NCI-H1417 treated with DMSO at 0.1 percent for 48 hours (cell line): ENCODE data around the gene COL6A1.
"Not testable (repeated sequence)": the region's sequence is repeated elsewhere in the genome, so short reads cannot be mapped to it uniquely, and the experiment has no call there.

Source experiments
- DNase-seq: peaks from one replicate; lab custom pipeline; 2025; lab: John Stamatoyannopoulos, UW

Gene COL6A1

GRCh38 chr21:45945066-45945867 is 36.3 kb upstream of the COL6A1 start:
- DNase-seq: no peak

DNA sequence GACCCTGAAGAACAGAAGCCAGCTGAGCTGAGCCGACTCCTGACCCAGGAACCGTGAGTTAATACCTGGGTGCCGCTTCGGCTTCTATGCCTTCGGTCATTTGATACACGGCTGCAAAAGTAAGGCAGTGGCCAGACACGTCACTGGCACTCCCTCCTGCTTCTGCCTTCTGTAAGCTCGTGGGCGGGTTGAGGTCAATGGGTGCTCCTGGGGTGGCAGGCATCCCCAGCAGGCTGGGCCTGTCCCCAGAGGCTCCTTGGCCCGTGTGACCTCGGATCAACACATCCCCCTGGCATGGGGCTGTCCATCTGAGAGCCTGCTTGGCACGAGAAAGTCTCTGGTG is 35.7 kb upstream of the COL6A1 start:
- DNase-seq: no peak

- DNase-seq: no peak
These were observed 34.3 kb upstream of the COL6A1 start for GRCh38 chr21:45947296-45947695.

DNA sequence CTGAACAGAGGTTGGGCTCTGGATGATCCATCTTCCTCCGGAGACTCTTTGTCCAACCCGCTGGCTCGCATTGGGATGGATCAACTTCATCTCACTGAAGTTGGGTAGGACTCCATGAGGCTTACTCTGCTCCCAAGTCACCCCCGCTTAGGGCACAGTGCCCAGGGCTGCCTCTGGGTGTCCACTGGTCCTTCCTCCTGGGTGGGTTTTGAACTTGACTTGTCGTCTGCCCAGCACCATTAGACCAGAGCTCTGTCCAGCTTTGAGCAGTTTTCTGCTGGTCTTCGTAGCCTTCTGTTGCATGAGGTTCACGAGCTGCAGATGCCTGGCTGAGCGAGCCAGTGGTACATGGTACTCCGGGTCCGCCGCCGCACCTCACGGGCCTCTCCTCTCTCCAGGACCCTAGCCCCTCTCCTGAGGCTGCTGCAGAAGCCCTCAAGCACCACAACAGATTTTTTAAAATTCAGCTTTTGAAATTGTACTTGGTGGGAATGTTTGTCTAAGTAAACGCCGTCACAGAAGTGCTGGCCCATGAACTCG is 33.8 kb upstream of the COL6A1 start:
- DNase-seq: no peak

DNA sequence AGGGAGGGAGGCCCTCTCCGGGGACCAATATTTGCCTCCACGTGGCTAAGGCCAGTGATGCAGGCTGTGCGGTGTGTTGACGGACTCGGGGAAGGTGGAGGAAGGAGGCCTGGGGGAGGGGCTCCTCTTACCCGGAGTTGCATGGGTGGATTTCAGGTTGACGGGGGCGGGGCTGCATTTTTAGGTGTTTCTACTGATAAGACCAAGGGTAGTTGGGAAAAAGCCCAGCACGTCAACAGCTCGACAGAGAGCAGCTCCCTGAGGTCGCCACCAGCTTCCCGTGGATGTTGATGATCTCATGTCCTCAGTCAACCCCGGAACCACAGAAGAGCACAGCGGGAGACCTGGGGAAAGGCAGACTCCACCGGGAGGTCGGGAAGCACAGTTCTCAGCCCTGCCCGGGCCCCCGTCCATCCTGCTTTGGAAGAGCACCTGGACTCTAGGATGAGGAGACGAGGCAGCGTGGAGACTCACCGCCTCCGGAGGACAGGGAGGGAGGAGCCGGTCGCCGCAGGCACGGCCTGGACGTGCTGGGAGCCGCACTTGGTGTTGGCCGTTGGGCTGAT is 32.9 kb upstream of the COL6A1 start:
- DNase-seq: no peak

- no peak for DNase-seq
These were observed 31.4 kb upstream of the COL6A1 start for GRCh38 chr21:45949928-45950739.

- DNase-seq: peak; percentile 2
These were observed 30.6 kb upstream of the COL6A1 start for GRCh38 chr21:45950740-45951515.

GRCh38 chr21:45951676-45952075 is 29.9 kb upstream of the COL6A1 start:
- DNase-seq: no peak

DNA sequence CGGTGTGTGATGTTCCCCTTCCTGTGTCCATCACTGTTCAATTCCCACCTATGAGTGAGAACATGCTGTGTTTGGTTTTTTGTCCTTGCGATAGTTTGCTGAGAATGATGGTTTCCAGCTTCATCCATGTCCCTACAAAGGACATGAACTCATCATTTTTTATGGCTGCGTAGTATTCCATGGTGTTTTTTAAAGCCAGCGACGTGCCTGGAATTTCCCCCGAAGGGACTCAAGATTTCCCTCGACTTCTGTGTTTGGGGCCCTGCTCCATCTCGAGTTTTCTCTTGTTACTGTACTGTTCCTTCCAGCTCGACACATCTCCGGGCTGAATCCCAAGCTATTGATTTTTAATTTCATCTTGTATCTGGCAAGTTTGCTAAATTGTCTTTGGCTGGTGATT is 29.0 kb upstream of the COL6A1 start:
- not testable (repeated sequence) for DNase-seq

DNA sequence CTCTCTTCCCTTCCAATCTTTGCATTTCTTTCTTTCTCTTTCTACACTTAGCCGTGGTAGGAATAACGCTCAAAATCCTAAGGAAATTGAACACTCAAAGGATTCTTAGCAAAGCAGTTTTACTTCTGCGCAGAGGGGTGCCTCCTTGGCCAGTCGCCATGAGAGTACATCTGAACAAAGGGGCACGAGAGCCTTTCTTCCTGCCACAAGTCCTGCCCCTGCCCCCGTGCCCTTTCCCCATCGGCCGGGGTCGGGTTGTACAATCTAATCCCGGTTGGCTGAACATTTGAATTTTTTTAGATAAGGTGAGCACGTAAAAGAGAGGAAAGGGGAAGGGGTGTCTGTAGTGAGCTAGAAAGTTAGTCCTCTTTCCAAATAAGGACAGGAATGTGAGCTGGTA is 28.6 kb upstream of the COL6A1 start:
- no peak for DNase-seq

- DNase-seq: no peak
These were observed 27.3 kb upstream of the COL6A1 start for GRCh38 chr21:45954261-45954660.

DNA sequence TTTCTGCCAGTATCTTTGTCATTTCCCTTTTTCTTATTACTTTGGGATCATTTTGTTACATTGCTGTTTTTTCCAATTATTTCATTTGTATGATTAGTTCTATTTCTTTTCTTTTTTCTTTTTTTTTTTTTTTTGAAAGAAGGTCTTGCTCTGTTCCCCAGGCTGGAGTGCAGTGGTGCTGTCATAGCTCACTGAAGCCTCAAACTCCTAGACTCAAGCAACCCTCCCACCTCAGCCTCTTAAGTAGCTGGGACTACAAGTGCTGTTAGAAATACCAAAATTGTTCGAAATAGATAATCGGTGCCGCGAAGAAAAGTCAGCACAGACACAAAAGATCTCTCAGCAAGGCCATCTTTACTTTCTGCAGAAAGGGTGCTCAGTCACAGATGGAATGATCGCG is 26.6 kb upstream of the COL6A1 start:
- no peak for DNase-seq

DNA sequence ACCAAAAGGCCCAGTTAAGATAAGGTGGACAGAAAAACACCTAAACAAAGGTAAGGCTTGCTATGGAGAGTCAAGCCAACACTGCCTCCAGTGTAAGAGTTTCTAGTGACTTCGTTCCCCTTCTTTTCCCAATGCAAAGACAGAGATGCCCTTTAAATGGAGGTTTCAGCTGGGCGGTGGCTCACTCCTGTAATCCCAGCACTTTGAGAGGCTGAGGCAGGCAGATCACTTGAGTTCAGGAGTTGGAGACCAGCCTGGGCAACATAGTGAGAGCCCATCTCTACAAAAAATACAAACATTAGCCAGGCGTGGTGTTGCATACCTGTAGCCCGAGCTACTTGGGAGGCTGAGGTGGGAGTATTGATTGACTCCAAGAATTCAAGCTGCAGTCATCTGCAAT is 24.0 kb upstream of the COL6A1 start:
- no peak for DNase-seq

GRCh38 chr21:45957981-45958600 is 23.5 kb upstream of the COL6A1 start:
- DNase-seq: no peak

GRCh38 chr21:45959182-45959581 is 22.4 kb upstream of the COL6A1 start:
- no peak for DNase-seq

GRCh38 chr21:45959779-45960390 is 21.7 kb upstream of the COL6A1 start:
- DNase-seq: no peak

DNA sequence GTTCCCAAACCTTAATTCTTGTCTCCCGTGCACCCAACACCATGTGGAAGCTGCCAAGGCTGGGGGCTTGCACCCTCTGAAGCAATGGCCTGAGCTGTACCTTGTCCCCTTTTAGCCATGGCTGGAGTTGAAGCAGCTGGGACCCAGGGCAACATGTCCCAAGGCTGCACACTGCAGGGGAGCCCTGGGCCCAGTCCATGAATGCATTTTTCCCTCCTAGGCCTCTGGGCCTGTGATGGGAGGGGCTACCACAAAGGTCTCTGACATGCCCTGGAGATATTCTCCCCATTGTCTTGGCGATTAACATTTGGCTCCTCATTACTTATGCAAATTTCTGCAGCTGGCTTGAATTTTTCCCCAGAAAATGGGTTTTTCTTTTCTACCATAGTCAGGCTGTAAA is 20.2 kb upstream of the COL6A1 start:
- DNase-seq: not testable (repeated sequence)

DNA sequence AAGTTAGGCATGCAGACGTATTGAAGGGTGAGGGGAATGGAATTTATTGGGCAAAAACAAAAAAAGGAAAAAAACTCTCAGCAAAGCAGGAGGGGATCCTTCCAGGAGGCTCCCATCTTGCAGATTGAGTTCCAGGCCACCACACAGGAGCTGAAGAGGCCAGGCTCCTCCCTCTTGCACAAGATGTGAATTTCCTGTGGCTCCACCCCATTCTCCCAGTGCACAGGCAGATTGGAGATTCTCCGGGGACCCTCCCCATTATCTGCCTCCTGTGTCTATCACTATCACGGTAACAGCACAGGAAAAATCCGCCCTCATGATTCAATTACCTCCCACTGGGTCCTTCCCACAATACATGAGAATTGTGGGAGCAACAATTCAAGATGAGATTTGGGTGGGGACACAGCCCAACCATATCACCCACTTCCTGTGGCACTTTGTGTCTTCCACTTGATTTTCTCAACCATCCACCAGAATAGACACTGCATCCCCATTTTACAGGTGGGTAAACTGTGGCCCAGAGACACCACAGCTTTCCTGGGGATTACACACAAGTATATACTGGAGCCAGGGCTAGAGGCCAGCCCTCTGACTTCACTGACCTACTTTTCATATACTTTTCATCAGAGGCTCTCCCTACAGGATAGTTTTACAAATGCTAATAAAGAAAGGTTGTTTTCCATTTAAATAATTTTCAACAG is 18.9 kb upstream of the COL6A1 start:
- no peak for DNase-seq

DNA sequence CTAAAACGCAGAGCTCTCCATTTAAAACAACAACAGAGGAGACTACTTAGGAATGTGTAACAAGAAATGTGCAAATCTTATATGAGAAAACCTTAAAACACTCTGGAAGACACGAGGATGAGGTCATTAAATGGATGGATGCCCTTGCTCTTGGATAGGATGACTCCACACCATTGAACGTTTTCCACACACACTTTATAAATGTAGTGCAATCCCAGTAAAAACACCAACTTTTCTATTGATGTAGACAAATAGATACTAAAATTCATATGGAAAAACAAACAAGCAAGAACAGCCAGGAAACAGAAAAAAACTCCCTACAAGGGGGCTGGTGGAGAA is 18.4 kb upstream of the COL6A1 start:
- no peak for DNase-seq

GRCh38 chr21:45964649-45965048 is 16.9 kb upstream of the COL6A1 start:
- DNase-seq: no peak
